Neural progenitor cell (in vitro differentiated cells): Measurements from ENCODE around the gene PDZK1IP1. TPM values are rescaled to one million over a fixed set of nuclear protein-coding genes. Genes with fewer than 3 reads are reported as not detected.

Experiments used
- DNase-seq: peaks from one replicate; pipeline ENCODE4 v3.0.0-alpha.2; 2016; ENCODE audit warnings: low spot score
- H2AFZ ChIP-seq: fragments of 200-600 bp; sonication (generic); replicated peaks from 2 replicates; pipeline ENCODE4 v1.6.1; 2016; ENCODE audit warnings: antibody characterized with exemption
- H3F3A ChIP-seq: fragments of 200-600 bp; sonication (generic); 2 replicates; pipeline ENCODE4 v1.6.1; 2016; ENCODE audit warnings: antibody characterized with exemption, low read depth
- H3K27ac ChIP-seq: fragments of 200-600 bp; sonication (generic); 2 replicates; pipeline ENCODE4 v1.5.1; 2016; ENCODE audit warnings: mild to moderate bottlenecking
- H3K27me3 ChIP-seq: fragments of 200-600 bp; sonication (generic); 2 replicates; pipeline ENCODE4 v1.6.1; 2016; ENCODE audit warnings: mild to moderate bottlenecking, moderate library complexity
- H3K36me3 ChIP-seq: fragments of 200-600 bp; sonication (generic); 2 replicates; pipeline ENCODE4 v1.5.1; 2016
- H3K4me1 ChIP-seq: fragments of 200-600 bp; sonication (generic); 2 replicates; pipeline ENCODE4 v1.6.1; 2016; ENCODE audit warnings: mixed run types
- H3K4me2 ChIP-seq: fragments of 200-600 bp; sonication (generic); 2 replicates; pipeline ENCODE4 v1.6.1; 2016
- H3K4me3 ChIP-seq: fragments of 200-600 bp; sonication (generic); 2 replicates; pipeline ENCODE4 v1.5.1; 2016
- H3K79me2 ChIP-seq: fragments of 200-600 bp; sonication (generic); 2 replicates; pipeline ENCODE4 v1.6.1; 2016; ENCODE audit warnings: low read depth
- H3K9ac ChIP-seq: fragments of 200-600 bp; sonication (generic); 2 replicates; pipeline ENCODE4 v1.6.1; 2016
- H3K9me3 ChIP-seq: fragments of 200-600 bp; sonication (generic); 2 replicates; pipeline ENCODE4 v1.5.1; 2016; ENCODE audit warnings: low read depth
- H4K20me1 ChIP-seq: fragments of 200-600 bp; sonication (generic); 2 replicates; pipeline ENCODE4 v1.6.1; 2016; ENCODE audit warnings: low read depth
- H3K27ac Mint-ChIP-seq: 3 replicates; pipeline ENCODE4 v1.8.0; 2021; ENCODE audit warnings: mixed read lengths
- H3K27me3 Mint-ChIP-seq: 2 replicates; pipeline ENCODE4 v1.8.0; 2022; ENCODE audit warnings: low read depth, mild to moderate bottlenecking, inconsistent platforms, moderate library complexity, mixed read lengths; ENCODE audit not compliant: insufficient read depth
- H3K36me3 Mint-ChIP-seq: 3 replicates; pipeline ENCODE4 v1.8.0; 2021; ENCODE audit warnings: mixed read lengths
- H3K4me1 Mint-ChIP-seq: 3 replicates; pipeline ENCODE4 v1.8.0; 2021; ENCODE audit warnings: mixed read lengths
- H3K4me3 Mint-ChIP-seq: 3 replicates; pipeline ENCODE4 v1.8.0; 2021; ENCODE audit warnings: mild to moderate bottlenecking, moderate library complexity, mixed read lengths
- H3K9me3 Mint-ChIP-seq: 3 replicates; pipeline ENCODE4 v1.8.0; 2020; ENCODE audit warnings: mixed read lengths
- CTCF ChIP-seq: fragments of 200-600 bp; sonication (generic); IDR thresholded peaks from 2 replicates; pipeline ENCODE4 v1.5.1; 2017; ENCODE audit warnings: antibody characterized with exemption, mild to moderate bottlenecking
- EZH2 ChIP-seq: fragments of 200-600 bp; sonication (generic); IDR thresholded peaks from 2 replicates; pipeline ENCODE4 v1.6.1; 2017; ENCODE audit warnings: antibody characterized with exemption, mild to moderate bottlenecking, moderate library complexity
- EZH2phosphoT487 ChIP-seq: fragments of 200-600 bp; sonication (generic); IDR thresholded peaks from 2 replicates; pipeline ENCODE4 v1.6.1; 2017; ENCODE audit warnings: antibody characterized with exemption
- total RNA-seq: library from RNA; depleted of rRNA; stranded (reverse); fragments of >200 nt; gene quantifications from 2 replicates; pipeline ENCODE4 v1.2.3, GENCODE V29; 2015; ENCODE audit warnings: low replicate concordance

The PDZK1IP1 gene
- total RNA-seq, 1 donor from 2014 or later, result not detected

- Histone ChIP-seq H4K20me1 (no peaks in the 10 kb centered on the region), H3K9me3 (no peaks in the 10 kb centered on the region), H3K79me2 (no peaks in the 10 kb centered on the region), H3K9ac (no peak overlapping the region), H3K27ac (no peak overlapping the region), H3K27me3 (peaks cover 21% of the 10 kb centered on the region), H3K4me2 (no peak overlapping the region), H3K4me1 (no peaks in the 10 kb centered on the region), H3K36me3 (no peaks in the 10 kb centered on the region), H3K4me3 (no peak overlapping the region), H2AFZ (no peak overlapping the region), H3F3A (no peaks in the 10 kb centered on the region)
- DNase-seq, result no peak
- H3K9me3 Mint-ChIP-seq, result peaks cover 3% of the 10 kb centered on the region
- no peak overlapping the region for H3K4me3 Mint-ChIP-seq
- peaks cover 7% of the 10 kb centered on the region for H3K4me1 Mint-ChIP-seq
- peaks cover 21% of the 10 kb centered on the region for H3K27me3 Mint-ChIP-seq
- no peaks in the 10 kb centered on the region for H3K36me3 Mint-ChIP-seq
- H3K27ac Mint-ChIP-seq, result no peak overlapping the region
- TF ChIP-seq EZH2phosphoT487 (no peak), CTCF (no peak), EZH2 (no peak)
These were observed 7.7 kb downstream of the PDZK1IP1 start for GRCh38 chr1:47181955-47182675.

- no peak overlapping the region for H3K4me2 ChIP-seq
- H3K4me1 ChIP-seq, result no peaks in the 10 kb centered on the region
- H3K9ac ChIP-seq, result no peak overlapping the region
- no peak for DNase-seq
- no peak overlapping the region for H3K27ac Mint-ChIP-seq
- H2AFZ ChIP-seq, result no peak overlapping the region
- H3K4me1 Mint-ChIP-seq, result peaks cover 7% of the 10 kb centered on the region
- H3K27ac ChIP-seq, result no peak overlapping the region
- peaks cover 21% of the 10 kb centered on the region for H3K27me3 ChIP-seq
- H3K79me2 ChIP-seq, result no peaks in the 10 kb centered on the region
- no peak overlapping the region for H3K4me3 ChIP-seq
- no peak for TF ChIP-seq CTCF
- no peak for TF ChIP-seq EZH2
- no peak for TF ChIP-seq EZH2phosphoT487
- H4K20me1 ChIP-seq, result no peaks in the 10 kb centered on the region
- no peaks in the 10 kb centered on the region for H3F3A ChIP-seq
- no peaks in the 10 kb centered on the region for H3K36me3 Mint-ChIP-seq
- H3K36me3 ChIP-seq, result no peaks in the 10 kb centered on the region
- H3K4me3 Mint-ChIP-seq, result no peak overlapping the region
- H3K27me3 Mint-ChIP-seq, result peaks cover 21% of the 10 kb centered on the region
- H3K9me3 ChIP-seq, result no peaks in the 10 kb centered on the region
- peaks cover 3% of the 10 kb centered on the region for H3K9me3 Mint-ChIP-seq
These were observed 8.5 kb downstream of the PDZK1IP1 start for GRCh38 chr1:47181095-47181954.

DNA sequence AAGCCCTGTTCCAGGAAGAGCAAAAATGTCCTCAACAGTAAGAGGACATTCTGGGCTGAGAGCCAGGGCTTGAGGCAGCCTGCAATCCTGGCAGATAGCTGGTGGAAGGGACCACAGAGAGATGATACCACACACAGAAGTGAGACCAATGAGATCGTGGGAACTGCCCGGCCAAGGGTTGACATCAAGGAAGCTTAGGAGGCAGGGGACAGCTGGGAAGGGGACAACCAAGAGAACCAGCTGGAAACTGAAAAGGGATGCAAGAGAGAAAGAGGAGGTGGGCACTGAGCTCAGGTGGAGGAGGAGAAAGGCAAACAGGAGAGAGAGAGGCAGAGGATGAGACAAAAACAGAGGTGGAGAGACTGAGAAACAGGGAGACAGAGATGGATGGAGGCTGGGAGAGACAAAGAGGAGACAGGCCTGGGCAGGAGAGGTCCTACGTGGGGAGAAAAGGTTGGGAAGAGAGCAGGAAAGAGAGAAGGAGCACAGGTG lies 9.2 kb downstream of the PDZK1IP1 start:
- Histone ChIP-seq H2AFZ (no peak overlapping the region), H3K27me3 (peaks cover 21% of the 10 kb centered on the region), H3K4me2 (no peak overlapping the region), H3K9ac (no peak overlapping the region), H3K36me3 (no peaks in the 10 kb centered on the region), H4K20me1 (no peaks in the 10 kb centered on the region), H3K27ac (no peak overlapping the region), H3K4me1 (no peaks in the 10 kb centered on the region), H3K9me3 (no peaks in the 10 kb centered on the region), H3F3A (no peaks in the 10 kb centered on the region), H3K4me3 (no peak overlapping the region), H3K79me2 (no peaks in the 10 kb centered on the region)
- Mint-ChIP-seq H3K4me1 (peaks cover 7% of the 10 kb centered on the region), H3K27me3 (peaks cover 23% of the 10 kb centered on the region), H3K4me3 (no peak overlapping the region), H3K36me3 (no peaks in the 10 kb centered on the region), H3K9me3 (peaks cover 3% of the 10 kb centered on the region), H3K27ac (no peak overlapping the region)
- DNase-seq, result no peak
- no peak for TF ChIP-seq EZH2
- TF ChIP-seq EZH2phosphoT487, result no peak
- no peak for TF ChIP-seq CTCF
